ENCODE measurements around the gene CARS2.

The CARS2 gene

DNA sequence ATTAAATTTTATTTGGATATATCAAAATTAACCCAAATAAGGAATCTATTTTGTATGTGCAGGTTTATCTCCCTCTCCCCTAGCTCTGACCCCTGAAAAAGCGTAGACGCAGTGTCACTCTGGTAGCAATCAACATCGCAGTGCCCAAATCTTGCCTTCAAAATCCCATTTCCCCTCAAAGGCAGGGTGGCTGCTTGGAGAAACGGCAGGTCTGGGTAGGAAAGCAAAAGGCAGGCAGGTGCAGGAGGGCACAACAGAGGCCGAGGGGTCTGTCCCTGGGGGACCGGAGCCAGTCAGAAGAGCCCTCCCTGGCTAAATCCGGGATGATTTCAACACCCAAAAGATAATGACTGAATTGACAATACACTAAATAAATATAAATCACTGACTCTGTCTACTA lies 48.7 kb downstream of the CARS2 start:
- Histone ChIP-seq H3K36me3 (ENCODE audit: insufficient read depth, low read length) (peaks cover 38% of the 10 kb centered on the region), H3K27me3 (ENCODE audit: insufficient read depth, low read length, poor library complexity) (no peaks in the 10 kb centered on the region), H3K4me2 (ENCODE audit: insufficient read depth, low read length) (no peak overlapping the region), H3K9ac (ENCODE audit: low read depth, low read length) (no peak overlapping the region), H3K4me3 (ENCODE audit: low read depth in 1 of 2, low read length in 2 of 2) (no peak overlapping the region), H2AFZ (ENCODE audit: low read depth, low read length) (no peak overlapping the region), H3K9me3 (ENCODE audit: insufficient read depth, low read length, severe bottlenecking) (peaks cover 9% of the 10 kb centered on the region), H3K4me1 (ENCODE audit: insufficient read depth, low read length) (no peaks in the 10 kb centered on the region), H3K27ac (ENCODE audit: low read length) (no peak overlapping the region), H3K79me2 (ENCODE audit: insufficient read depth, low read length) (no peaks in the 10 kb centered on the region; the same call in 1 of the 2 replicates), H4K20me1 (ENCODE audit: insufficient read depth, low read length) (peaks cover 22% of the 10 kb centered on the region)
- ATAC-seq (ENCODE audit: insufficient read depth, low read depth) (no peak), DNase-seq (no peak)
- TF ChIP-seq, protein P1, sequence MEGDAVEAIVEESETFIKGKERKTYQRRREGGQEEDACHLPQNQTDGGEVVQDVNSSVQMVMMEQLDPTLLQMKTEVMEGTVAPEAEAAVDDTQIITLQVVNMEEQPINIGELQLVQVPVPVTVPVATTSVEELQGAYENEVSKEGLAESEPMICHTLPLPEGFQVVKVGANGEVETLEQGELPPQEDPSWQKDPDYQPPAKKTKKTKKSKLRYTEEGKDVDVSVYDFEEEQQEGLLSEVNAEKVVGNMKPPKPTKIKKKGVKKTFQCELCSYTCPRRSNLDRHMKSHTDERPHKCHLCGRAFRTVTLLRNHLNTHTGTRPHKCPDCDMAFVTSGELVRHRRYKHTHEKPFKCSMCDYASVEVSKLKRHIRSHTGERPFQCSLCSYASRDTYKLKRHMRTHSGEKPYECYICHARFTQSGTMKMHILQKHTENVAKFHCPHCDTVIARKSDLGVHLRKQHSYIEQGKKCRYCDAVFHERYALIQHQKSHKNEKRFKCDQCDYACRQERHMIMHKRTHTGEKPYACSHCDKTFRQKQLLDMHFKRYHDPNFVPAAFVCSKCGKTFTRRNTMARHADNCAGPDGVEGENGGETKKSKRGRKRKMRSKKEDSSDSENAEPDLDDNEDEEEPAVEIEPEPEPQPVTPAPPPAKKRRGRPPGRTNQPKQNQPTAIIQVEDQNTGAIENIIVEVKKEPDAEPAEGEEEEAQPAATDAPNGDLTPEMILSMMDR (IDR thresholded peaks at IDR 0.05; ENCODE audit: borderline replicate concordance, extremely low read depth, low read length, poor library complexity, severe bottlenecking): no peak
- no peak for TF ChIP-seq EZH2 (IDR thresholded peaks at IDR 0.05; ENCODE audit: borderline replicate concordance, low read depth, low read length, severe bottlenecking)

DNA sequence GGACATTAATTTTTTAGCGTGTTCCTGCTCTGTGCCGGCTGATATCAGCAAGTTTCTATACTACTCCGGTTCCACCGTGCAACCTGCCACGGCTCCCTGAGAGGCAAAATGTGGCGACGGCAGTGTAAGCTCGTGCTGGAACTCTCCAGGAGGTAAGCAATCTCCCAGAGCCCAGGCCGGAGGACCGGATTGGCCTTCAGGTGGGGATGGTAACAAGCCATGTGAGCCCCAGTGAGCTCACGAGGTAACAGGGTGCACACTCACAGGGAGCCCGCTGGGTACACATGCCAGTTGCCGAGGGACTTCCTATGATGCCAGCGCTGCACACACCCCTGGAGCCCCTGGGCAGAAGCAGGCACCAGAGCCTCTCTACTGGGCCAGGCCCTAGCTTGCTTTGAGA lies 52.1 kb downstream of the CARS2 start:
- Histone ChIP-seq H3K36me3 (ENCODE audit: insufficient read depth, low read length) (peaks cover 56% of the 10 kb centered on the region), H3K4me3 (ENCODE audit: low read depth in 1 of 2, low read length in 2 of 2) (no peak overlapping the region), H3K27me3 (ENCODE audit: insufficient read depth, low read length, poor library complexity) (no peaks in the 10 kb centered on the region), H3K9me3 (ENCODE audit: insufficient read depth, low read length, severe bottlenecking) (no peaks in the 10 kb centered on the region), H3K4me1 (ENCODE audit: insufficient read depth, low read length) (no peaks in the 10 kb centered on the region), H3K4me2 (ENCODE audit: insufficient read depth, low read length) (no peak overlapping the region), H3K79me2 (ENCODE audit: insufficient read depth, low read length) (no peaks in the 10 kb centered on the region; the same call in 1 of the 2 replicates), H3K9ac (ENCODE audit: low read depth, low read length) (no peak overlapping the region), H4K20me1 (ENCODE audit: insufficient read depth, low read length) (peaks cover 33% of the 10 kb centered on the region), H3K27ac (ENCODE audit: low read length) (no peak overlapping the region), H2AFZ (ENCODE audit: low read depth, low read length) (no peak overlapping the region)
- no peak for TF ChIP-seq EZH2 (IDR thresholded peaks at IDR 0.05; ENCODE audit: borderline replicate concordance, low read depth, low read length, severe bottlenecking)
- TF ChIP-seq, protein P1 (IDR thresholded peaks at IDR 0.05; ENCODE audit: borderline replicate concordance, extremely low read depth, low read length, poor library complexity, severe bottlenecking): no peak
- DNase-seq (no peak), ATAC-seq (ENCODE audit: insufficient read depth, low read depth) (no peak)

DNA sequence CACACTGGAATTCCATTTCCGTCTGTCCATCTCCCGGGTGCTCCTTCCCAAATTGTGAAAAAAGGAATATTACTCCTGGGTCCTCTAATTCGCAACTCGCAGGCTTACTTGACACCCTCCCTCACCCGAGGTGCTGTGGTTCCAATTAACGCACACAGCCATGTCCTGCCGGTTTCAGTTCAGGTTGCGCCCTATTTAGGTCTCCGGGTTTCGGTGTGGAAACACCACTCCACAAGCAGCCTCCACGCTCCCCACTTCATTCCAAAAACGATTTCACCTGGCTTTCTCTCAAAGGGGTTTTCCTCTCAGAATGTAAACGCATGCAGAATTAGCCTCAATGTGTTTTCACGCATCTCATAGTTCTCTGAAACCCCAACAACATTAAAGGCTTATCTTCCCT lies 52.6 kb downstream of the CARS2 start:
- no peak for ATAC-seq (ENCODE audit: insufficient read depth, low read depth)
- Histone ChIP-seq H3K79me2 (ENCODE audit: insufficient read depth, low read length) (no peaks in the 10 kb centered on the region; the same call in 1 of the 2 replicates), H3K9me3 (ENCODE audit: insufficient read depth, low read length, severe bottlenecking) (no peaks in the 10 kb centered on the region), H4K20me1 (ENCODE audit: insufficient read depth, low read length) (peaks cover 35% of the 10 kb centered on the region), H3K9ac (ENCODE audit: low read depth, low read length) (no peak overlapping the region), H3K4me2 (ENCODE audit: insufficient read depth, low read length) (no peak overlapping the region), H3K36me3 (ENCODE audit: insufficient read depth, low read length) (peaks cover 61% of the 10 kb centered on the region), H3K27me3 (ENCODE audit: insufficient read depth, low read length, poor library complexity) (no peaks in the 10 kb centered on the region), H3K4me3 (ENCODE audit: low read depth in 1 of 2, low read length in 2 of 2) (no peak overlapping the region), H3K4me1 (ENCODE audit: insufficient read depth, low read length) (no peaks in the 10 kb centered on the region), H3K27ac (ENCODE audit: low read length) (no peak overlapping the region), H2AFZ (ENCODE audit: low read depth, low read length) (no peak overlapping the region)
- no peak for DNase-seq
- TF ChIP-seq, protein P1 (IDR thresholded peaks at IDR 0.05; ENCODE audit: borderline replicate concordance, extremely low read depth, low read length, poor library complexity, severe bottlenecking): no peak

DNA sequence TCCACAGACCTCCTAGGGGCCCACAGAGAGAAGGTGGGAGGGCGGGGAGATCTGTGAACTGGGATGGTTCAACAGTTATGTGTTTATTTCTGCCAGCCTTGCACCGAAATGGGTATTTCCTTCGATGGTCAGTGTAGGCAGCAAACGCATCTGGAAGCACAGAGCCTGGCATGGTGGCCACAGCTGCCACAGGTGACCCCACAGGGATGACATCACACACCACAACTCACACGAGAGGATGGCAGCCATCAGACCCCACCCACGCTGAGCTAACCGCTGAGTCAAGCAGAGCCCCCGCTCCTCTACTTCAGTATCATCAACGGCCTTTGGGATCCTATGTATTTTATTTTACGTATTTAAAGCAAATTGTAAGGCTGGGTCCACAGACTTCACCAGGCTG lies 53.2 kb downstream of the CARS2 start:
- TF ChIP-seq EZH2 (IDR thresholded peaks at IDR 0.05; ENCODE audit: borderline replicate concordance, low read depth, low read length, severe bottlenecking): no peak
- TF ChIP-seq, protein P1 (IDR thresholded peaks at IDR 0.05; ENCODE audit: borderline replicate concordance, extremely low read depth, low read length, poor library complexity, severe bottlenecking): no peak
- H3K4me1 ChIP-seq (ENCODE audit: insufficient read depth, low read length): no peaks in the 10 kb centered on the region
- H3K4me3 ChIP-seq (ENCODE audit: low read depth in 1 of 2, low read length in 2 of 2): no peak overlapping the region
- no peaks in the 10 kb centered on the region for H3K27me3 ChIP-seq (ENCODE audit: insufficient read depth, low read length, poor library complexity)
- H3K36me3 ChIP-seq (ENCODE audit: insufficient read depth, low read length): peaks cover 61% of the 10 kb centered on the region
- DNase-seq: no peak
- no peaks in the 10 kb centered on the region; the same call in 1 of the 2 replicates for H3K79me2 ChIP-seq (ENCODE audit: insufficient read depth, low read length)
- no peaks in the 10 kb centered on the region for H3K9me3 ChIP-seq (ENCODE audit: insufficient read depth, low read length, severe bottlenecking)
- no peak overlapping the region for H3K9ac ChIP-seq (ENCODE audit: low read depth, low read length)
- no peak overlapping the region for H3K4me2 ChIP-seq (ENCODE audit: insufficient read depth, low read length)
- peaks cover 35% of the 10 kb centered on the region for H4K20me1 ChIP-seq (ENCODE audit: insufficient read depth, low read length)
- H2AFZ ChIP-seq (ENCODE audit: low read depth, low read length): no peak overlapping the region
- ATAC-seq (ENCODE audit: insufficient read depth, low read depth): no peak
- H3K27ac ChIP-seq (ENCODE audit: low read length): no peak overlapping the region

Data from DND-41 (cell line).